Subcutaneous adipose tissue (tissue), 4 donors: Measurements from ENCODE around the gene HSDL1. TPM values are rescaled to one million over a fixed set of nuclear protein-coding genes. Genes with fewer than 3 reads are reported as not detected.

ENCODE experiments used
- CTCF ChIP-seq: fragments of 450-650 bp; IDR thresholded peaks from one replicate; pipeline ENCODE4 v1.5.1; 2016; ENCODE audit warnings: low read depth, mild to moderate bottlenecking, control low read depth, antibody characterized with exemption, moderate library complexity
- total RNA-seq, 4 donors: library from RNA; depleted of rRNA; stranded (reverse); fragments of >200 nt; gene quantifications; one replicate each; pipeline ENCODE4 v1.1.0, GENCODE V29; 2016

Gene HSDL1
- total RNA-seq, 4 donors from 2014 or later: 13.9 to 23.3 (median 20.6) TPM

DNA sequence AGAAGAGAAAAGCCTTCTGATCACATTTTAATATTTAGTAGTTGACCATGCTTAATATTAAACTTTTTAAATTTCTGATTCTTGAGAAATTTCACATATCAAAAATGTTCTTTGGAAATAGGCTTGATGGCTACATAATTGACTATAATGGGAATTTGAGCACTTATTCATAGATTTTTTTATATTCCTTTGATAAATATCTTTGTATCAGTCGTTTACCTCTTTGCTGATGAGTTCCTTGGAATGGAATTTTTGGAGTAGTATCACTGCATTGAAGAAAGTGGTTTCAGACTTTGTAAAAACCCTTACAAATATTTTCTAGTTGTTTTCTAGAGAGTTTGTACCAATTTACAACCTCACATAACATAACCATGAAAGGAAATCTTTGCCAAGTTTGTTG, 14.8 kb upstream of the HSDL1 start:
- TF ChIP-seq CTCF: no peak

DNA sequence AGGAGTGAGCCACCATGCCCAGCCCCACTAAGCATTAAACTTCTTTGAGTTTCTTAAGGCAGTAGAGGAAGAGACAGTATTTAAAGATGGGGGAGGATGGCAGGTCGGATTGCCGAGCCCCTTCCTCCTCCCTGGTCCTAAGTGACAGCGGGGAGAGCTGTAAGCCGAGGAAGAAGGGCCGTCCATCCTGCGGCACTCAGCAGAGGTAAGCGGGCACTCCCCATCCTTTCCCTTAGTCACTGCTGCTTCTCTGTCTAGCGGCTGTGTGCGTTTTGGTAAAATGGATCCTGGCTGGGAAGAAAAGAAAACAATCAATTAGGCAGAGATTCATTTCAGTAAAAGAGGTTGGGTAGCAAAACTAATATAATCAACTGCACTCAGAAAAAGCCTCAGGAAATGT, 14.0 kb upstream of the HSDL1 start:
- TF ChIP-seq CTCF: no peak

GRCh38 chr16:84156342-84156784, 11.4 kb upstream of the HSDL1 start:
- no peak for TF ChIP-seq CTCF

DNA sequence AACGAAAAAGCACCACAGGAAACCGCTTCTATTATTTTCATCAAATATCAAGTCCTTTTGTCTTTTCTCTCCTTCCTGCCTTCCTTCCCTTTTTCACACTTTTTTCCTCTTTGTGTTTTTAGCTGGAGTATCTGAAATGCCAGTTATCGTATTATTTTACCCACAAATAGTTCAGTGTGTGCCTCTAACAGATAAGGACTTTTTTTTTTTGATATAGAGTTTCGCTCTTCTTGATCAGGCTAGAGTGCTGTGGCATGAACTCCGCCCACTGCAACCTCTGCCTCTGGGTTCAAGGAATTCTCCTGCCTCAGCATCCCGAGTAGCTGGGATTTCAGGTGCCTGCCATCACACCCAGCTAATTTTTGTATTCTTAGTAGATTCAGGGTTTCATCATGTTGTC, 10.8 kb upstream of the HSDL1 start:
- no peak for TF ChIP-seq CTCF

DNA sequence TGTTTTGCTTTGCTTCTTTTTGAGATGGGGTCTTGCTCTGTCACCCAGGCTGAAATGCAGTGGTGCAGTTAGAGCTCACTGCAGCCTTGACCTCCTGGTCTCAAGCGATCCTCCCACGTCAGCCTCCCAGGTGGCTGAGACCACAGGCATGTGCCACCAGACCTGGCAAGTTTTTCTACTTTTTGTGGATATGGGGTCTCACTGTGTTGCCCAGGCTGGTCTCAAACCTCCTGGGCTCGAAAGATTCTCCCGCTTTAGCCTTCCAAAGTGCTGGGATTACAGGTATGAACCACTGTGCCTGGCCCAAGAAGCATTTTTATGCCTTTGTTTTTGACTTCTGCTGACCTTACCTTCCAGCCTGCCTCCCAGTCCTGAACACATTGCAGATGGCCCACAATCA, 10.2 kb upstream of the HSDL1 start:
- no peak for TF ChIP-seq CTCF

DNA sequence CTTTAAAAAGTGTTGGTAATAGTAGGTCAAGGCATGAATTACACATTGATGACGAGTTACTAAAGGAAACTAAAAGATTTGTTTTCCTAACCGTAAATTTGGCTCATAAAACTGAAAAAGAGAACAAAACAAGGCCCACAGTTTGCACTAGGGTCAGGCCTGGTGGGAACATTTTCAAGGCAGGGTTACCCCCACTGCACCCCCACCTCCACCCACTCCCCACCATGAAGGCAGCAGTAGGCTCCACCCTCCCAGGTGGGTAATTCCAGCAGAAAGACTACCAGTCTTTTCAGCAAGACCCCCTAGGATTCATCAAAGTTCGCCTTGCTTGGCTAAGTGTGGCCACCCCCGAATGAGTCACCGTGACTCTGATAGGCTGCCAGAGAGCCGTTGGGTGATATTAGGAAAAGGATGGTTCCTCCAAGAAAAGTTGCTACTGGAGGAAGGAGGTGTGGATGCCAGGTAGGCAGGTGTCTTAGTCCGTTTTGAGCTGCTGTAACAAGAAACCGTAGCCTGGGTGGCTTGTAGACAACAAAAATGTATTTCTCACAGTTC, 8.8 kb upstream of the HSDL1 start:
- no peak for TF ChIP-seq CTCF

DNA sequence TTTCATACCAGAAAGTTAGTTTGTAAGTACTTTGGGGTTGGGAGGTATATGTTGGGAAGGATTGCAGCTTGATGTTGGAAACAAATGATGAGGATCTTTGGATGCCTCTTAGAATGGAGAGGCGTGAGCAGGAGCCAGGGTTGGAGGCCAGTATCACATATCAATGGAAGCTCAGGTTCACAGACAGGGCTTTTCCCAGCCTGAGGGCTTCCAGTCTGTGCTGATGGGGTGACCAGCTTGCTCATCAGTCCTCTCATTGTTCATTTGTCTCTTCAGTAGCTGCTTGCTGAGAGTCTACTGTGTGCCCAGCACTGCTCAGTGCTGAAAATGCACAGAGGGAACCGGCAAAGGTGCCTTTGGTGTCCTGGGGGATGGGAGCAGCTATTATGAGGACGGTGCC, 5.9 kb upstream of the HSDL1 start:
- no peak for TF ChIP-seq CTCF
